Raji (cell line): ENCODE data around the gene WFDC13.

Source experiments
- POLR2A ChIP-seq: IDR thresholded peaks from 2 replicates; pipeline ENCODE4 v1.6.1; 2011; ENCODE audit warnings: low read depth, low read length, control low read depth; ENCODE audit not compliant: insufficient read depth

Gene WFDC13

GRCh38 chr20:45752746-45753145, 50.9 kb downstream of the WFDC13 start:
- TF ChIP-seq POLR2A = no peak

GRCh38 chr20:45758096-45758495, 56.3 kb downstream of the WFDC13 start:
- TF ChIP-seq POLR2A = no peak
